Fibroblast of lung (primary cell): ENCODE results near the gene ACADL. TPM values are rescaled to one million over a fixed set of nuclear protein-coding genes. Genes with fewer than 3 reads are reported as not detected.

Experiments used
- DNase-seq, 2 donors: peaks; one replicate each; pipeline versions ENCODE4 v3.0.0 to v3.0.0-alpha.2; 2010; ENCODE audit warnings: low read depth in 2 of 2
- H2AFZ ChIP-seq: 2 replicates; pipeline ENCODE4 v1.5.1; 2012; ENCODE audit warnings: low read length, control low read depth, inconsistent platforms
- H3K27ac ChIP-seq: 2 replicates; pipeline ENCODE4 v1.5.1; 2011; ENCODE audit warnings: low read length, control low read depth; ENCODE audit not compliant: insufficient read depth
- H3K27me3 ChIP-seq: 2 replicates; pipeline ENCODE4 v1.5.1; 2011; ENCODE audit warnings: mild to moderate bottlenecking, low read length; ENCODE audit not compliant: control insufficient read depth, insufficient read depth
- H3K36me3 ChIP-seq: 2 replicates; pipeline ENCODE4 v1.5.1; 2011; ENCODE audit warnings: low read length; ENCODE audit not compliant: control insufficient read depth, insufficient read depth
- H3K4me1 ChIP-seq: 2 replicates; pipeline ENCODE4 v1.5.1; 2011; ENCODE audit warnings: low read length; ENCODE audit not compliant: control insufficient read depth, insufficient read depth; ENCODE audit errors: extremely low read depth
- H3K4me2 ChIP-seq: 2 replicates; pipeline ENCODE4 v1.5.1; 2011; ENCODE audit warnings: low read length, control low read depth; ENCODE audit not compliant: insufficient read depth; ENCODE audit errors: extremely low read depth
- H3K4me3 ChIP-seq, 4 experiments: fragments of 200-600 bp in 1 of 4; sonication (generic) in 1 of 4; replicated peaks in 1 of 4; 2 replicates each; pipeline ENCODE4 v1.5.1; 2011 to 2016; ENCODE audit warnings: low read length in 4 of 4, low read depth in 3 of 4, mild to moderate bottlenecking in 3 of 4, control low read depth in 2 of 4, inconsistent platforms in 1 of 4, mixed read lengths in 1 of 4; ENCODE audit not compliant: insufficient read depth in 1 of 4; ENCODE audit errors: control extremely low read depth in 1 of 4
- H3K79me2 ChIP-seq: 2 replicates; pipeline ENCODE4 v1.5.1; 2012; ENCODE audit warnings: mild to moderate bottlenecking, low read length, inconsistent platforms; ENCODE audit not compliant: control insufficient read depth, insufficient read depth
- H3K9ac ChIP-seq: 2 replicates; pipeline ENCODE4 v1.5.1; 2011; ENCODE audit warnings: mild to moderate bottlenecking, low read length, control low read depth; ENCODE audit not compliant: insufficient read depth
- H3K9me3 ChIP-seq: 2 replicates; pipeline ENCODE4 v1.5.1; 2012; ENCODE audit warnings: low read depth, low read length; ENCODE audit not compliant: control insufficient read depth, insufficient read depth
- H4K20me1 ChIP-seq: 2 replicates; pipeline ENCODE4 v1.5.1; 2011; ENCODE audit warnings: low read length; ENCODE audit not compliant: control insufficient read depth, insufficient read depth; ENCODE audit errors: extremely low read depth
- EZH2 ChIP-seq: IDR thresholded peaks from 2 replicates; pipeline ENCODE4 v1.5.1; 2012; ENCODE audit warnings: low read length, control low read depth, mild to moderate bottlenecking; ENCODE audit errors: missing control alignments
- polyA minus RNA-seq: library from RNA; depleted of rRNA, polyadenylated mRNA; stranded (reverse); fragments of >200 nt; gene quantifications from 2 replicates; pipeline ENCODE4 v1.2.3, GENCODE V29; 2011; ENCODE audit warnings: low replicate concordance
- polyA plus RNA-seq, 2 donors: library from polyadenylated mRNA; depleted of rRNA in 1 of 2; stranded (reverse) in 1 of 2; unstranded in 1 of 2; fragments of >200 nt; gene quantifications; 2 replicates each; pipeline ENCODE4 v1.2.1, GENCODE V29; 2011 to 2012; ENCODE audit warnings: missing spikeins in 1 of 2
- total RNA-seq: library from RNA; depleted of rRNA; stranded (reverse); fragments of >200 nt; gene quantifications from 2 replicates; pipeline ENCODE4 v1.2.1, GENCODE V29; 2014
- TF ChIP-seq, protein P1 (sequence below), 2 donors: IDR thresholded peaks in 1 of 2; conservative IDR thresholded peaks in 1 of 2; 1 replicate in 1 of 2; 2 replicates in 1 of 2; pipeline ENCODE4 v1.5.1; 2011 to 2012; ENCODE audit warnings: low read length in 2 of 2, control low read depth in 1 of 2, inconsistent platforms in 1 of 2, low read depth in 1 of 2, mild to moderate bottlenecking in 1 of 2

Gene ACADL
- total RNA-seq (0.50 and 0.51 TPM in 2 replicates), polyA plus RNA-seq (0.03 and 0.07 TPM in 2 replicates), polyA minus RNA-seq (not detected in 2 replicates)
- not detected in 2 replicates for polyA plus RNA-seq (2012)

DNA sequence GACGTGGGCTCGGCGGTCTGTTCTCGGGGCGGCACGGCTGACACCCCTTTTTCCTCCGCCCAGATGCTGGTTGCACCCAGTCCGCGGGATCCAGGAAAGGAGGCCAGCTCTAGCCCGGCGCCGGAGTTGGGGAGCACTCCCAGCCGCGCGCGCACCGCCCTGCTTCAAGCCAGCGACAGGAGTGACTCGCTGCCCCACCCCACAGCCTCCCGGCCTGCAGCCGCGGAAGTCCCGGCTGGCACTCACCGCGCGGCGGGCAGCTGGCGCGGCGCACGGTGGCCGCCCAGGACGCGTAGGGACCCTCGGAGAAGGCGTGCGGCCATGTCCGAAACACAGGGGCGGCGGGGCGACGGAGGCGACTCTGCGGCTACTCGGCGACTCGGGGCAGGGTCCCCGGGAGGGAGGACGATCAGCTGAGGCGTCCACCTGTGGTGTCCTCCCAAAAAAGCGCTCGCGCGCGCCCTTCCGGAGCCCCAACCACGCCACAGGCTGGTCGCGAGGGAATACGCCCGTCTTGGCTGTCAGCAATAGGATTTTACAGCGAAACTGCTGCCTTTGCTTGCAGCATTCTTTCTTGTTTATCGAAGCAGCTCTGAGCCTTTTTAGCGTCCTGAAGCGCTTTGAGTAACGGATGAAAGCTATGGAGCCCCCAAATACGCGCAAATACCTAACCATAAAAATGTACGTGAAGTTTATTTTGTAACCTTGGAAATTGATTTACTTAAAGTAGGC is at the start of gene ACADL:
Gene ACADL, minus strand, starts transcription at position 507 of the 732 bp plus-strand sequence. Its CDS starts 184 bp downstream, at position 323.
- Histone ChIP-seq H3K4me1 (no peaks in the 10 kb centered on the region), H2AFZ (peak within 1 kb of the TSS; percentile 72), H3K9me3 (no peaks in the 10 kb centered on the region), H3K27me3 (peaks cover 3% of the 10 kb centered on the region), H4K20me1 (no peaks in the 10 kb centered on the region), H3K79me2 (no peaks in the 10 kb centered on the region), H3K4me3 (peak within 1 kb of the TSS; percentile 57 to 67 (median 60)), H3K9ac (no peak within 1 kb of the TSS), H3K27ac (no peak within 1 kb of the TSS), H3K36me3 (no peaks in the 10 kb centered on the region), H3K4me2 (peak within 1 kb of the TSS; percentile 88)
- DNase-seq, result peak; percentile 30 to 54
- TF ChIP-seq, protein P1, sequence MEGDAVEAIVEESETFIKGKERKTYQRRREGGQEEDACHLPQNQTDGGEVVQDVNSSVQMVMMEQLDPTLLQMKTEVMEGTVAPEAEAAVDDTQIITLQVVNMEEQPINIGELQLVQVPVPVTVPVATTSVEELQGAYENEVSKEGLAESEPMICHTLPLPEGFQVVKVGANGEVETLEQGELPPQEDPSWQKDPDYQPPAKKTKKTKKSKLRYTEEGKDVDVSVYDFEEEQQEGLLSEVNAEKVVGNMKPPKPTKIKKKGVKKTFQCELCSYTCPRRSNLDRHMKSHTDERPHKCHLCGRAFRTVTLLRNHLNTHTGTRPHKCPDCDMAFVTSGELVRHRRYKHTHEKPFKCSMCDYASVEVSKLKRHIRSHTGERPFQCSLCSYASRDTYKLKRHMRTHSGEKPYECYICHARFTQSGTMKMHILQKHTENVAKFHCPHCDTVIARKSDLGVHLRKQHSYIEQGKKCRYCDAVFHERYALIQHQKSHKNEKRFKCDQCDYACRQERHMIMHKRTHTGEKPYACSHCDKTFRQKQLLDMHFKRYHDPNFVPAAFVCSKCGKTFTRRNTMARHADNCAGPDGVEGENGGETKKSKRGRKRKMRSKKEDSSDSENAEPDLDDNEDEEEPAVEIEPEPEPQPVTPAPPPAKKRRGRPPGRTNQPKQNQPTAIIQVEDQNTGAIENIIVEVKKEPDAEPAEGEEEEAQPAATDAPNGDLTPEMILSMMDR (conservative IDR thresholded peaks at IDR 0.05 in 1 of 2, IDR thresholded peaks at IDR 0.05 in 1 of 2; ENCODE audit: low read depth in 1 of 2, low read length in 2 of 2), result no peak
- TF ChIP-seq EZH2, result no peak

GRCh38 chr2:210271300-210271699 is 46.1 kb upstream of the ACADL start:
- no peak overlapping the region for H3K27ac ChIP-seq

GRCh38 chr2:210269148-210269547 is 43.9 kb upstream of the ACADL start:
- no peak for TF ChIP-seq EZH2
- TF ChIP-seq, protein P1 (conservative IDR thresholded peaks at IDR 0.05 in 1 of 2, IDR thresholded peaks at IDR 0.05 in 1 of 2; ENCODE audit: low read depth in 1 of 2, low read length in 2 of 2), result no peak
- H3K27me3 ChIP-seq, result no peaks in the 10 kb centered on the region
- no peaks in the 10 kb centered on the region for H3K79me2 ChIP-seq
- H3K27ac ChIP-seq, result no peak overlapping the region
- H4K20me1 ChIP-seq, result no peaks in the 10 kb centered on the region
- no peak for DNase-seq
- no peaks in the 10 kb centered on the region for H3K36me3 ChIP-seq
- no peaks in the 10 kb centered on the region for H3K4me1 ChIP-seq
- no peak overlapping the region for H3K4me2 ChIP-seq
- no peak overlapping the region for H2AFZ ChIP-seq
- no peak overlapping the region for H3K4me3 ChIP-seq
- H3K9me3 ChIP-seq, result no peaks in the 10 kb centered on the region
- H3K9ac ChIP-seq, result no peak overlapping the region

More at GRCh38 chr2:210271300-210271699, 46.1 kb upstream of the ACADL start:
- no peaks in the 10 kb centered on the region for H3K4me1 ChIP-seq
- H3K4me2 ChIP-seq, result no peak overlapping the region
- H3K27me3 ChIP-seq, result no peaks in the 10 kb centered on the region
- TF ChIP-seq, protein P1 (conservative IDR thresholded peaks at IDR 0.05 in 1 of 2, IDR thresholded peaks at IDR 0.05 in 1 of 2; ENCODE audit: low read depth in 1 of 2, low read length in 2 of 2), result no peak
- no peak for TF ChIP-seq EZH2
- H3K79me2 ChIP-seq, result no peaks in the 10 kb centered on the region
- no peaks in the 10 kb centered on the region for H3K9me3 ChIP-seq
- no peak overlapping the region for H3K9ac ChIP-seq
- no peaks in the 10 kb centered on the region for H3K36me3 ChIP-seq
- no peak overlapping the region for H2AFZ ChIP-seq
- no peak overlapping the region for H3K4me3 ChIP-seq
- DNase-seq, result no peak
- H4K20me1 ChIP-seq, result no peaks in the 10 kb centered on the region
